A172 (cell line): ENCODE data around the gene SH3BGR. TPM values are rescaled to one million over a fixed set of nuclear protein-coding genes. Genes with fewer than 3 reads are reported as not detected.

Source experiments
- DNase-seq: peaks from one replicate; pipeline ENCODE4 v3.0.0-alpha.2; 2015; ENCODE audit warnings: low spot score
- total RNA-seq: library from RNA; depleted of rRNA; stranded (reverse); fragments of >200 nt; shearing (Covaris generic); gene quantifications from 2 replicates; pipeline ENCODE4 v1.2.3, GENCODE V29; 2014; rRNA removed

Gene SH3BGR
- total RNA-seq, 1 experiment from 2014 or later: 5.8 TPM

DNA sequence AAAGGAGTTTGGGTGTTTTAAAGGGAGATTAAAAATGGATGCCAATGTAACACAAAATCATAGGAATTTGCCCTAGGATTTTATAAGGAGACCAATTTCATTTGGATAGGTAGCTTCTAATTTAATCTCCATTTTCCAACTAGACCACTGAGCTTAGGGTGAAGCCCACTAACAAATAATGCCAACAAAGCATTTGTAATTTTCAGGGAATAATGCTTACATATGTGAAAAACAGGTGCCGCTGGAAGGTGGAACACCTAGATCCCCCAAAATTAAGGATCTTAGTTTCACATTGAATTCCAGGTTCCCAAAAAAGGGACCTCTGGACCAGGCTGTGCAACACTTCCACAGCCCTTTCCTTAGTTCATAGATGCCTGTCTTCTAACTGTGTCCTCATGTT is 94.8 kb downstream of the SH3BGR start:
- DNase-seq: no peak

DNA sequence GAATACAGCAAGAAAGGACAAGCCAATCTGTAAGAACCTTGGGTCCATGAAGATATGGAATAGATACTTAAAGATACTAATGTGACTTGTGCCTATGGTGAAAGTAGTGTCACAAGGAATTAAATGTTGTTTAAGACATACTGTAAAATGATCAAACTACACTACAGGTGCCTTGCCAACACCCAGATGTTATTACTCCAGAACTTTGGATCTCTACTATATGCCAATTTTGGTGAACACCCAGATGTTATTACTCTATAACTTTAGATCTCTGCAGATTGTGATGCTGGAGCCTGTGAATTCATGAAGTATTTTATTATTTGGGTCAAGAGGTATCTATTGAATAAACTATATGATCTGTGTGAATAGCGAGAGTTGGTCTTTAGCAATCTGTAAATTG is 101.1 kb downstream of the SH3BGR start:
- no peak for DNase-seq

DNA sequence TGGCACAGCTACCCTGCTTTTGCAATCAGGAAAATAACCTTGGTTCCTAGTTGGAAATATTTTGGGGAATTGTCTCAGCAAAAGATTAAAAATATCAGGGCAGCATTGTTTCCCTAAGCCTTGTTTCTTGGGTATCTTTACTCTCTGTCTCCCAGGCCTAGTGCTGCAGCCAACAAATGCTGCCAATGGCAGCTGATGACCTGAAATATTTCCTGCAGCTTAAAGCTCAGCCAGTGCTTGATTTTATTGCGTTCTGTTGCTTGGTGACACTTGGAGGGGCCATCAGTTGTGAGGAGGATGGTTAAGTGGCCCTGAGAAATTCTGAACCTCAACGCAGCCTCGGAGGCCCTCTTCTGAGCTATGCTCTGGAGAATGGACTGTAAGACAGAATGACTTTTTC is 101.6 kb downstream of the SH3BGR start:
- DNase-seq: no peak

GRCh38 chr21:39555911-39556590 is 104.3 kb downstream of the SH3BGR start:
- no peak for DNase-seq

DNA sequence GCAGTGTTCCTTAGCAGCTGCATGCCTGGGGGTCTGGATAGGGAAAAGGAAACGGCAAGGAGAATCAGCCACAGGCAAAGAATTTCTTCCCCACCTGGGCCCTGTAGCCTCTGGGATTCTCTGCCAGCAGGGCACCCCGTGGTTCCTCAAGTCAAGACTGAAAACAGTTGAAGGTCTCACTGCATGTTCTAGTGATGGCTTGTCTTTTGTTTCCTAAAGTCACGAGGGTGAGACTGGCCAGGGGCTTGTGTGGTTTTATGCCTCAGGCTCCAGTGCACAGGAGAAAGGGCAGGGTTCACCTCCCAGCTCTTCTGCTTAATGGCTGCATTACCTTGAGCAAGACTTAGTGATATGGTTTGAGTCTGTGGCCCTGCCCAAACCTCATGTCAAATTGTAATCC is 107.7 kb downstream of the SH3BGR start:
- no peak for DNase-seq

DNA sequence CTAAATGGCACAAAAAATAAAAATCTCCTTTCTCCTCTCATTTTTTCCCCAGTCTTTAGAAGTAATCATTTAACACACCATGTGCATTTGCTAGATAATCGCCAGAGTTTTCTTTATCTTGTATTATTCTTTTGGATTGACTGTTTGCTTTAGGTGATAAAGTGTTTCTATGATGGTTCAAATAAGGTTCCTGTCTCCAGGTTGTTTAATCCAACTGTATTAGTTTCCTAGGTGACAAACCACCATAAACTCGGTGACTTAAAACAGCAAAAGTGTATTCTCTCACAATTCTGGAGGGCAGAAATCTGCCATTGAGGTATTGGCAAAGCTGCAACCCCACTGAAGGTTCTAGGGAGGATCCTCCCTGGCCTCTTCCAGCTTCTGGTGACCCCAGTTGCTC is 109.4 kb downstream of the SH3BGR start:
- no peak for DNase-seq

- no peak for DNase-seq
Observed at GRCh38 chr21:39562791-39563770, 111.3 kb downstream of the SH3BGR start.

GRCh38 chr21:39564200-39564599 is 112.4 kb downstream of the SH3BGR start:
- DNase-seq: no peak

Other genes starting within 250 kb of the SH3BGR start
- gene BRWD1, start 138.3 kb upstream of the SH3BGR start, total RNA-seq: 40.5 and 46.9 TPM in 2 replicates
- 461 and 562 TPM in 2 replicates for gene HMGN1, start 102.9 kb upstream of the SH3BGR start, total RNA-seq
- 2.7 and 3.4 TPM in 2 replicates for gene LCA5L, start 6.2 kb upstream of the SH3BGR start, total RNA-seq
- gene B3GALT5, start 161.0 kb downstream of the SH3BGR start, total RNA-seq: 0.14 and 0.48 TPM in 2 replicates